ENCODE measurements around the gene FOXP1. TPM values are rescaled to one million over a fixed set of nuclear protein-coding genes. Genes with fewer than 3 reads are reported as not detected.
A peak's percentile ranks its signal among the peaks of the same experiment; 100 is the strongest.

Gene FOXP1
- total and polyA plus RNA-seq, 4 donors = 4.9 to 35.4 (median 32.0) TPM

- no peak for DNase-seq (ENCODE audit: low spot score)
- no peak overlapping the region for H3K27ac ChIP-seq (ENCODE audit: low read depth in 1 of 2, low read length in 2 of 2)
- WGBS = 69% methylated on average over 7 of the region's 7 CpGs
Observed at GRCh38 chr3:71395927-71396695, 187.4 kb downstream of the FOXP1 start.

GRCh38 chr3:71395470-71395869, 188.1 kb downstream of the FOXP1 start:
- no peak for DNase-seq (ENCODE audit: low spot score)
- no peaks in the 10 kb centered on the region for H3K9me3 ChIP-seq (ENCODE audit: control insufficient read depth in 4 of 4, low read length in 3 of 4)
- no peaks in the 10 kb centered on the region for H3K27me3 ChIP-seq (ENCODE audit: control insufficient read depth in 4 of 4, insufficient read depth in 4 of 4, low read length in 3 of 4)
- H3K4me3 ChIP-seq (ENCODE audit: low read depth in 1 of 3, low read length in 3 of 3) = no peak overlapping the region
- H3K9ac ChIP-seq (ENCODE audit: low read depth in 1 of 2, low read length in 2 of 2) = no peak overlapping the region
- H3K27ac ChIP-seq (ENCODE audit: low read depth in 1 of 2, low read length in 2 of 2) = no peak overlapping the region
- H3K4me1 ChIP-seq (ENCODE audit: control insufficient read depth in 4 of 4, insufficient read depth in 4 of 4, low read length in 3 of 4) = peaks cover 4 to 30% (median 25%) of the 10 kb centered on the region in 4 donors
- no peaks in the 10 kb centered on the region for H3K36me3 ChIP-seq (ENCODE audit: control insufficient read depth in 4 of 4, insufficient read depth in 3 of 4, low read depth in 1 of 4, low read length in 3 of 4)
- TF ChIP-seq RXRA (IDR thresholded peaks at IDR 0.05) (no peak), HNF4G (IDR thresholded peaks at IDR 0.05) (no peak)
- WGBS = 66% methylated on average over 3 of the region's 3 CpGs

More at GRCh38 chr3:71395927-71396695, 187.4 kb downstream of the FOXP1 start:
- H3K27me3 ChIP-seq (ENCODE audit: control insufficient read depth in 4 of 4, insufficient read depth in 4 of 4, low read length in 3 of 4) = no peaks in the 10 kb centered on the region
- H3K9me3 ChIP-seq (ENCODE audit: control insufficient read depth in 4 of 4, low read length in 3 of 4) = no peaks in the 10 kb centered on the region
- TF ChIP-seq NR2F2 (IDR thresholded peaks at IDR 0.05) = peak; percentile 18
- no peak for TF ChIP-seq TAF1 (conservative IDR thresholded peaks at IDR 0.05)
- no peaks in the 10 kb centered on the region for H3K36me3 ChIP-seq (ENCODE audit: control insufficient read depth in 4 of 4, insufficient read depth in 3 of 4, low read depth in 1 of 4, low read length in 3 of 4)
- no peak overlapping the region for H3K4me3 ChIP-seq (ENCODE audit: low read depth in 1 of 3, low read length in 3 of 3)
- H3K4me1 ChIP-seq (ENCODE audit: control insufficient read depth in 4 of 4, insufficient read depth in 4 of 4, low read length in 3 of 4) = peaks cover 4 to 31% (median 28%) of the 10 kb centered on the region in 4 donors
- H3K9ac ChIP-seq (ENCODE audit: low read depth in 1 of 2, low read length in 2 of 2) = no peak overlapping the region

GRCh38 chr3:71393745-71394144, 189.8 kb downstream of the FOXP1 start:
- Histone ChIP-seq H3K36me3 (ENCODE audit: control insufficient read depth in 4 of 4, insufficient read depth in 3 of 4, low read depth in 1 of 4, low read length in 3 of 4) (no peaks in the 10 kb centered on the region), H3K4me3 (ENCODE audit: low read depth in 1 of 3, low read length in 3 of 3) (no peak overlapping the region), H3K9ac (ENCODE audit: low read depth in 1 of 2, low read length in 2 of 2) (no peak overlapping the region), H3K4me1 (ENCODE audit: control insufficient read depth in 4 of 4, insufficient read depth in 4 of 4, low read length in 3 of 4) (peaks cover 4 to 32% (median 27%) of the 10 kb centered on the region in 4 donors), H3K27me3 (ENCODE audit: control insufficient read depth in 4 of 4, insufficient read depth in 4 of 4, low read length in 3 of 4) (no peaks in the 10 kb centered on the region), H3K27ac (ENCODE audit: low read depth in 1 of 2, low read length in 2 of 2) (no peak overlapping the region), H3K9me3 (ENCODE audit: control insufficient read depth in 4 of 4, low read length in 3 of 4) (no peaks in the 10 kb centered on the region)
- TF ChIP-seq GABPA (IDR thresholded peaks at IDR 0.05 in 1 of 2, conservative IDR thresholded peaks at IDR 0.05 in 1 of 2) (no peak), FOXA1 (IDR thresholded peaks at IDR 0.05) (no peak), JUND (IDR thresholded peaks at IDR 0.05) (no peak), NR2F2 (IDR thresholded peaks at IDR 0.05) (no peak), ATF3 (IDR thresholded peaks at IDR 0.05) (no peak), ZBTB33 (IDR thresholded peaks at IDR 0.05) (no peak), MAX (IDR thresholded peaks at IDR 0.05) (no peak), HNF4A (conservative IDR thresholded peaks at IDR 0.05) (no peak)
- DNase-seq (ENCODE audit: low spot score) = no peak
- 98% methylated on average over 2 of the region's 2 CpGs for WGBS
